A673 (cell line): Measurements from ENCODE around the gene CDH4. TPM values are rescaled to one million over a fixed set of nuclear protein-coding genes. Genes with fewer than 3 reads are reported as not detected.
"Not testable (repeated sequence)": the region's sequence is repeated elsewhere in the genome, so short reads cannot be mapped to it uniquely, and the experiment has no call there.

Experiments used
- BruUV-seq: library from RNA; stranded (reverse); fragments of 400-500 nt; replicated peaks from 2 replicates; lab custom pipeline; 2021; lab: Mats Ljungman, UMichigan
- CTCF ChIA-PET: fragments of 300-600 bp; sonication (Branson Sonifier 250); formaldehyde crosslinking; loops from one replicate; lab custom pipeline; 2022; ENCODE audit warnings: antibody characterized with exemption; lab: Charles Lee
- POLR2A ChIA-PET: fragments of 300-600 bp; sonication (Branson Sonifier 250); formaldehyde crosslinking; loops from one replicate; lab custom pipeline; 2022; ENCODE audit warnings: antibody characterized with exemption; ENCODE audit not compliant: low non-redundant PET; lab: Charles Lee
- DNase-seq: peaks from one replicate; pipeline ENCODE4 v3.0.0-alpha.2; 2015; ENCODE audit warnings: low spot score
- H3K27ac ChIP-seq: fragments of 200-600 bp; sonication (generic); 2 replicates; pipeline ENCODE4 v1.5.1; 2016; ENCODE audit warnings: mixed run types, low read depth, mild to moderate bottlenecking, mixed read lengths, antibody characterized with exemption, low read length; ENCODE audit not compliant: poor library complexity, severe bottlenecking
- H3K27me3 ChIP-seq: fragments of 200-600 bp; sonication (generic); replicated peaks from 2 replicates; pipeline ENCODE4 v1.6.1; 2017; ENCODE audit warnings: mixed run types, low read depth, mild to moderate bottlenecking, mixed read lengths, antibody characterized with exemption, low read length; ENCODE audit not compliant: insufficient read depth, poor library complexity
- H3K36me3 ChIP-seq: fragments of 200-600 bp; sonication (generic); 2 replicates; pipeline ENCODE4 v1.6.1; 2016; ENCODE audit warnings: mixed run types, mild to moderate bottlenecking, mixed read lengths, antibody characterized with exemption, low read length; ENCODE audit not compliant: insufficient read depth, poor library complexity, severe bottlenecking
- H3K4me1 ChIP-seq: fragments of 200-600 bp; sonication (generic); 2 replicates; pipeline ENCODE4 v1.6.1; 2017; ENCODE audit warnings: mixed run types, mild to moderate bottlenecking, mixed read lengths, antibody characterized with exemption, low read length; ENCODE audit not compliant: insufficient read depth, poor library complexity, severe bottlenecking
- H3K4me3 ChIP-seq: fragments of 200-600 bp; sonication (generic); 2 replicates; pipeline ENCODE4 v1.5.1; 2016; ENCODE audit warnings: low read depth, mixed run types, mild to moderate bottlenecking, mixed read lengths, low read length; ENCODE audit not compliant: poor library complexity, severe bottlenecking
- H3K9me3 ChIP-seq: fragments of 200-600 bp; sonication (generic); 2 replicates; pipeline ENCODE4 v1.6.1; 2016; ENCODE audit warnings: mixed run types, low read depth, mild to moderate bottlenecking, mixed read lengths, antibody characterized with exemption, low read length; ENCODE audit not compliant: poor library complexity, severe bottlenecking
- EZH2 ChIP-seq: fragments of 200-600 bp; sonication (generic); IDR thresholded peaks from 2 replicates; pipeline ENCODE4 v1.6.1; 2017; ENCODE audit warnings: borderline replicate concordance, low read depth, mild to moderate bottlenecking, mixed read lengths, antibody characterized with exemption, low read length; ENCODE audit not compliant: poor library complexity, severe bottlenecking
- intact Hi-C: fragments of 100-400 bp; cut with micrococcal nuclease; formaldehyde crosslinking; loops from one replicate; pipeline ENCODE4 v1.10.0; 2022; ENCODE audit not compliant: unreplicated experiment
- total RNA-seq: library from RNA; stranded (reverse); gene quantifications from 2 replicates; pipeline ENCODE4 v1.2.3, GENCODE V29; 2021
- TF ChIP-seq, protein P1 (sequence below): fragments of 300-800, 200-600 bp; sonication (generic); conservative IDR thresholded peaks from 2 replicates; pipeline ENCODE4 v1.5.1; 2017; ENCODE audit warnings: low read depth, mild to moderate bottlenecking, antibody characterized with exemption, low read length, moderate library complexity, mixed read lengths

Gene CDH4
- total RNA-seq, 1 experiment from 2014 or later: 8.3 TPM

GRCh38 chr20:61982951-61983315 is 730.9 kb downstream of the CDH4 start:
- Histone ChIP-seq H3K4me3 (no peak overlapping the region), H3K36me3 (no peaks in the 10 kb centered on the region), H3K27me3 (no peaks in the 10 kb centered on the region), H3K27ac (no peak overlapping the region), H3K4me1 (no peaks in the 10 kb centered on the region), H3K9me3 (no peaks in the 10 kb centered on the region)
- no TSS peak for BruUV-seq
- CTCF ChIA-PET: no interaction called here
- intact Hi-C loops: no loop called here
- POLR2A ChIA-PET: no interaction called here
- DNase-seq: no peak
- TF ChIP-seq EZH2: no peak
- TF ChIP-seq, protein P1, sequence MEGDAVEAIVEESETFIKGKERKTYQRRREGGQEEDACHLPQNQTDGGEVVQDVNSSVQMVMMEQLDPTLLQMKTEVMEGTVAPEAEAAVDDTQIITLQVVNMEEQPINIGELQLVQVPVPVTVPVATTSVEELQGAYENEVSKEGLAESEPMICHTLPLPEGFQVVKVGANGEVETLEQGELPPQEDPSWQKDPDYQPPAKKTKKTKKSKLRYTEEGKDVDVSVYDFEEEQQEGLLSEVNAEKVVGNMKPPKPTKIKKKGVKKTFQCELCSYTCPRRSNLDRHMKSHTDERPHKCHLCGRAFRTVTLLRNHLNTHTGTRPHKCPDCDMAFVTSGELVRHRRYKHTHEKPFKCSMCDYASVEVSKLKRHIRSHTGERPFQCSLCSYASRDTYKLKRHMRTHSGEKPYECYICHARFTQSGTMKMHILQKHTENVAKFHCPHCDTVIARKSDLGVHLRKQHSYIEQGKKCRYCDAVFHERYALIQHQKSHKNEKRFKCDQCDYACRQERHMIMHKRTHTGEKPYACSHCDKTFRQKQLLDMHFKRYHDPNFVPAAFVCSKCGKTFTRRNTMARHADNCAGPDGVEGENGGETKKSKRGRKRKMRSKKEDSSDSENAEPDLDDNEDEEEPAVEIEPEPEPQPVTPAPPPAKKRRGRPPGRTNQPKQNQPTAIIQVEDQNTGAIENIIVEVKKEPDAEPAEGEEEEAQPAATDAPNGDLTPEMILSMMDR: no peak

GRCh38 chr20:61983965-61984364 is 731.9 kb downstream of the CDH4 start:
- no TSS peak for BruUV-seq
- H3K4me3 ChIP-seq: no peak overlapping the region
- no peaks in the 10 kb centered on the region for H3K4me1 ChIP-seq
- H3K9me3 ChIP-seq: no peaks in the 10 kb centered on the region
- POLR2A ChIA-PET: no interaction called here
- TF ChIP-seq, protein P1: no peak
- TF ChIP-seq EZH2: no peak
- DNase-seq: no peak
- no peak overlapping the region for H3K27ac ChIP-seq
- H3K27me3 ChIP-seq: no peaks in the 10 kb centered on the region
- CTCF ChIA-PET: no interaction called here
- intact Hi-C loops: no loop called here
- H3K36me3 ChIP-seq: no peaks in the 10 kb centered on the region

DNA sequence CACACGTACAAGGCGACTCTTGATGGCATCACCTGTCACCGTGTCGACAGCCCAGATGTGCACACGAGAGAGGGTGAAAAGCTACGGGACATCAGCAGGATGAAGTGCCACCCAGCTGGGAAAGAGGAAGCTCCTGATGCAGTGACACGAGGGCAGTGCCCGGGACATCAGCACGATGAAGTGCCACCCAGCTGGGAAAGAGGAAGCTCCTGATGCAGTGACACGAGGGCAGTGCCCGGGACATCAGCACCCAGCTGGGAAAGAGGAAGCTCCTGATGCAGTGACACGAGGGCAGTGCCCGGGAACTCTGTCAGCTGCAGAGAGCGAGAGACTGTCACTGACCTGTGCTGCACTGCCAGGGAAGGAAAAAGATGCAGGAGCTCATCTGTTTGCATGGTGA is 732.4 kb downstream of the CDH4 start:
- BruUV-seq, POLR2A ChIA-PET, H3K36me3 ChIP-seq, H3K27ac ChIP-seq, H3K9me3 ChIP-seq, DNase-seq, H3K4me3 ChIP-seq, H3K27me3 ChIP-seq, intact Hi-C loops, CTCF ChIA-PET, H3K4me1 ChIP-seq: not testable (repeated sequence)

DNA sequence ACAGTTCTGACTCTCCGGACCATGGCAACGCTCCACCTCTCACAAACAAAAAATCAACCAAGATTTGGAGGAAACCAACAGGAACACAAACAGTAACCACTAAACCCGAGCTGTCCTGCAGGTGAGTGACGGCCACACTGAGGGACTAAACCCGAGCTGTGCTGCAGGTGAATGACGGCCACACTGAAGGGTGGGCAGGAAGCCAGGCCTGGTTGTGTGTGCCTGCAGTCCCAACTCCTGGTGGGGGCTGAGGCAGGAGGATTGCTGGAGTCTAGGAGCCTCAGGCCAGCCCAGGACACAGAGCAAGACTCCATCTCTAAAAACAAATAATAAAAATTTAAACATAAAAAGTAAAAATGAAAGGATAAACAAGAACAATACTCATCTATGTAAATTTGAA is 733.0 kb downstream of the CDH4 start:
- Histone ChIP-seq H3K4me3 (no peak overlapping the region), H3K9me3 (no peaks in the 10 kb centered on the region), H3K36me3 (peaks cover 2% of the 10 kb centered on the region), H3K4me1 (no peaks in the 10 kb centered on the region), H3K27ac (no peak overlapping the region), H3K27me3 (no peaks in the 10 kb centered on the region)
- POLR2A ChIA-PET: no interaction called here
- BruUV-seq: no TSS peak
- intact Hi-C loops: no loop called here
- DNase-seq: no peak
- CTCF ChIA-PET: no interaction called here
- TF ChIP-seq, protein P1: no peak
- no peak for TF ChIP-seq EZH2
